HG03159 (cell line): ENCODE data around the gene SKIC2.

Source experiments
- ATAC-seq: cut with Tn5 transposase; IDR thresholded peaks from one replicate; pipeline ENCODE4 v1.9.1; 2021; ENCODE audit warnings: mild to moderate bottlenecking, moderate library complexity; ENCODE audit not compliant: unreplicated experiment

The SKIC2 gene

GRCh38 chr6:31945507-31946369 lies 13.2 kb upstream of the SKIC2 start, which contains the start of gene CFB:
Gene CFB, plus strand, starts transcription at chr6:31946095. Its CDS starts 127 bp downstream, at chr6:31946222.
- no peak for ATAC-seq

GRCh38 chr6:31946370-31946885 lies 12.5 kb upstream of the SKIC2 start:
- ATAC-seq, result no peak

DNA sequence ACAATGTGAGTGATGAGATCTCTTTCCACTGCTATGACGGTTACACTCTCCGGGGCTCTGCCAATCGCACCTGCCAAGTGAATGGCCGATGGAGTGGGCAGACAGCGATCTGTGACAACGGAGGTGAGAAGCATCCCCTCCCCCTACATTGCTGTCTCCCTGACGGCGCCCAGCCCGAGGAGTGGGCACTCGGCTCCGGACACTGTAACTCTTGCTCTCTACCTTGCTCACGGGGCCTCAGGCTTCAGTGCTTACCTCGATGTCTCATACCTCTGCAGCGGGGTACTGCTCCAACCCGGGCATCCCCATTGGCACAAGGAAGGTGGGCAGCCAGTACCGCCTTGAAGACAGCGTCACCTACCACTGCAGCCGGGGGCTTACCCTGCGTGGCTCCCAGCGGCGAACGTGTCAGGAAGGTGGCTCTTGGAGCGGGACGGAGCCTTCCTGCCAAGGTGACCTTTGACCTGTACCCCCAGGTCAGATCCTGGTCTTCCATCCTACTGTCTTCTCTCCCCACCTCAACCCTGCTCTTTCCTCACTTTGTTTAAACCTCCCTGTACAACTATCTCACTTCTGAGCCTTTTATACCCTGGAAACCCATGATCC lies 11.8 kb upstream of the SKIC2 start:
- no peak for ATAC-seq

GRCh38 chr6:31947864-31948263 lies 11.1 kb upstream of the SKIC2 start:
- no peak for ATAC-seq

DNA sequence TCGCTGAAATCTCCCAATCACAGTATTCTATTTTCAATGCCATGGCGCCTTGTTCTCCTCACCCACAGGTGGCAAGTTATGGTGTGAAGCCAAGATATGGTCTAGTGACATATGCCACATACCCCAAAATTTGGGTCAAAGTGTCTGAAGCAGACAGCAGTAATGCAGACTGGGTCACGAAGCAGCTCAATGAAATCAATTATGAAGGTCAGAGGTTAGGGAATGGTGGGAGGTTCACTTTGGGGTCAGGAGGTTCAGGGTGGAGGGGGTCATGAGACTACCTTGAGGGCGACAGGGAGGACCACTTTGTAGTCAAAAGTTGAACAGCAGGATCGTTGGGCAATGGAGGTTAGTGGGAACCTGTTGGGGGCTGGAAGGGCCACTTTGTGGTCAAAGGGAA lies 10.7 kb upstream of the SKIC2 start:
- ATAC-seq, result no peak

DNA sequence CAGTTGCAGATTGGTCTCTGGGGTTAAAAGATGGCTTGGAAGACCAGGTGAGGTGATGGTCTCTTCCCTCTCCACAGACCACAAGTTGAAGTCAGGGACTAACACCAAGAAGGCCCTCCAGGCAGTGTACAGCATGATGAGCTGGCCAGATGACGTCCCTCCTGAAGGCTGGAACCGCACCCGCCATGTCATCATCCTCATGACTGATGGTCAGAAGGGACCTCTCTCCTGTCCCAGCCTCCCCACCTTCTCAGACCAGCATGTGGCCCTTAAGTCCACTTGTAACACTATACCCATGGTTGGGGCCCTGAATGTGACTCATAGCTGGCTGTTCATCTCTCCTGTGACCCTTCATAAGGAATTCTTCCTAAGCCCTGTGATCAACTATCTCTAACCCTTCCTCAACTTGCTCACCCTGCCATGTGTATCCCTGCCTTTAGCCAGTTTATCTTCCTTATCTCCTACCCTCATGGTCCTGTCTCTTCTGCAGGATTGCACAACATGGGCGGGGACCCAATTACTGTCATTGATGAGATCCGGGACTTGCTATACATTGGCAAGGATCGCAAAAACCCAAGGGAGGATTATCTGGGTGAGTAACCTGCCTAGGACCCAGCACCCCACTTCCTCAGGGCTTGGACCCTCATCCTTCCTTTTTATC lies 10.1 kb upstream of the SKIC2 start:
- ATAC-seq, result no peak

- no peak for ATAC-seq
Measured at GRCh38 chr6:31949926-31950548, 8.9 kb upstream of the SKIC2 start.

GRCh38 chr6:31952140-31952805 lies 6.7 kb upstream of the SKIC2 start:
- no peak for ATAC-seq

DNA sequence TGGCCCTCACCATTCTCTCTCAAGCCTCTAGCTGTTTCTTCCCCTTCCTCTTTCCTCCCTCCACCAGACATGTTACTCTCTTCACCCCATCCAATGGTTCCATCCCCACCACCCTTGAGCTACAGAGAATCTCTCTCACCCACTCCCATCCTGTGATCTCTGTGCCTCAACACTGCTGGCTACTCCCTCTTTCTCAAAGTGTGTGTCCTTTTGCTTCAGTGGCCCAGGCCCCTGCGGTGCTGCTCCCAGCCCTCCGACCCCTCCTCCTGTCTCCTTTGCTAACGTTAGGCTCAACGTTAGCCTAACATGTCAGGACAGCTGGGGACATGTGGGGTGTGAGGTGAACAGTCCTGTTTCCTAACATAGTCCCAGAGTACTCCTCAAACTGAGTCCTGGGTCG lies 6.1 kb upstream of the SKIC2 start:
- ATAC-seq, result no peak

DNA sequence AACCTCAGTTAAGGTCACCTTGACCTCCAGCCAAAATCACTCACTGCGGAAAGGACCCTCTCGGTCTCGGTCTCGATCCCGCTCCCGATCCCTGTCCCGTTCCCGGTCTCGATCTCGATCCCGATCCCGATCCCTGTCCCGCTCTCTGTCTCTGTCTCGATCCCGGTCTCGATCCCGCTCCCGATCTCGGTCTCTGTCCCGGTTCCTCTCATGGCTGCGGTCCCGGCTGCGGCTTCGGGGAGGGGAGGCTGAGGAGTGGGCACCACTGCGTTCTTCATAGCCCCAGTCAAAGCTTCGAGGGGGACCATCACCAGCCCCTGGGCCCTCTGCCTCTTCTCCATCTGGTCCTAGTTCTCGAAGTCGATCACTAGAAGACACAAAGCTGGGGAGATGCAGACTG lies 4.5 kb upstream of the SKIC2 start:
- ATAC-seq, result no peak

GRCh38 chr6:31956796-31957195 lies 2.2 kb upstream of the SKIC2 start:
- no peak for ATAC-seq

DNA sequence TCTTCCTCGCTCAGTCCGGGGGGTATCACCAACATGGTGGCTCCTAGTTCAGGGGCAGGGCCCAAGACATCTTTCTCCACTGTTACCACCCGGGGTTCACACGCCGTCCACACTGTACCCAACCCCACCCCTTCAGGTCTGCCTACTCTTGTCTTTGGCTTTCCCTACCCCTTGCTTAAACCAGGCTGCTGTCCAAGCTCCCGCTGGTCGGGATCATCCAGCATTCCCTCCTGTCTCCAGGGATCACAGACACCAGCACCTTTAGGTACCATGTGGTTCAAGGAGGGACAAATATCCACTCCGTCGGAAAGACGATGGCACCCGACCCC lies 599 bp upstream of the SKIC2 start:
- no peak for ATAC-seq

DNA sequence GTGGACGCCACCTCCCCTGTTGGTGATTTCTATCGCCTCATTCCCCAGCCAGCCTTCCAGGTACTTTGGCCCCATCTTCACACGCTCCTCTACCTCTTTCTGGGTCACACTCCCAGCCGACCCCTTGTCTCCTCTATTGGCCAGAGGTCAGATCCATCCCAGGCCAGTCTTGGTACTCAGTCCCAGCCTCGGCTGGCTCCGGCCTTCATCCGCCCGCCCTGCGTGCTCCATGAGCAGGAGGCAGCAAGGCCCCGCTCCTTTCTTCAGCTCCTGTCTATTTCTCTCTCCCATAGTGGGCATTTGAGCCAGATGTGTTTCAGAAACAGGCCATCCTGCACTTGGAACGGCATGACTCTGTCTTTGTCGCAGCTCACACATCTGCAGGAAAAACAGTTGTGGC lies 2.6 kb downstream of the SKIC2 start:
- no peak for ATAC-seq

GRCh38 chr6:31963921-31964320 lies 4.9 kb downstream of the SKIC2 start:
- ATAC-seq, result no peak

DNA sequence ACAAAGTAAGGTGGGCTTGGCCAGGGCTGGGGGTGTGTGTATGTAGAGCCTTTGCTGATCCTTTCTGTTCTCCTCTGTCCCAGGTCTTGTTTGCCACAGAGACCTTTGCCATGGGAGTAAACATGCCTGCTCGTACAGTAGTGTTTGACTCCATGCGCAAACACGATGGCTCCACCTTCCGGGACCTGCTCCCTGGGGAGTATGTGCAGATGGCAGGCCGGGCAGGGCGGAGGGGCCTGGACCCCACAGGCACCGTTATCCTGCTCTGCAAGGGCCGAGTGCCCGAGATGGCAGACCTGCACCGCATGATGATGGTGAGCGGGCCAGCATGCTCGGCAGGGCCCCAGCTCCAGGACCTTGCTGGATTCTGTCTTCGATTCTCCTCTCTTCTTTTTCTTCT lies 6.7 kb downstream of the SKIC2 start:
- ATAC-seq, result no peak

- ATAC-seq, result no peak
Measured at GRCh38 chr6:31966506-31966905, 7.5 kb downstream of the SKIC2 start.

GRCh38 chr6:31966997-31967925 lies 8.3 kb downstream of the SKIC2 start:
- ATAC-seq, result no peak

DNA sequence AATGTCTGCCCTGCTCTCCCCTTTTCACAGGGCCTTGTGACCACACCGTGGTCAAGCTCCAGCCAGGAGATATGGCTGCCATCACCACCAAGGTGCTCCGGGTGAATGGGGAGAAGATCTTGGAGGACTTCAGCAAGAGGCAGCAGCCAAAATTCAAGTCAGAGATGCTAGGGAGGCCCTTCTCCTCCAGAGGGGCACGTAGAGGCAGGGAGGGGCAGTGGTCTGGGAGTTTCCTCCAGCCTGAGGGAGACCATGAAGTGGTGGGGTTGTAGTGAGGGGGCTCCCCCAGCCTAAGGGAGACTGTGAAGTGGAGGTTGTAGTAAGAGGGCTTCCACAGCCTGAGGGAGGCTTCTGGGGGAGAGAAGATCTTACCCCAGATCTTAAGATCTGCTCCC lies 8.9 kb downstream of the SKIC2 start:
- no peak for ATAC-seq

DNA sequence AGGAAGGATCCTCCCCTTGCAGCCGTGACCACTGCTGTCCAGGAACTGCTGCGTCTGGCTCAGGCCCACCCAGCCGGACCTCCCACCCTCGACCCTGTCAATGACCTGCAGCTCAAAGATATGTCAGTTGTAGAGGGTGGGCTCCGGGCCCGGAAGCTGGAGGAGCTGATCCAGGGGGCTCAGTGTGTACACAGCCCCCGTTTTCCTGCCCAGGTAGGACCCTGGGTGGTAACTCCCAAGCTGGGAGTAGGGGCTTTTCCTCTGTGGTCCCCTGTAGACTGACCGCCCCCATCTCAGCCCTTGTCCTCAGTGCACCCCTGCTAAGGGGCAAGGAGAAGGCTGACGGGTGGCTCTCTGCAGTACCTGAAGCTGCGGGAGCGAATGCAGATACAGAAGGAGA lies 9.4 kb downstream of the SKIC2 start:
- ATAC-seq, result no peak
